H9 (cell line): ENCODE measurements around the gene POLN. TPM values are rescaled to one million over a fixed set of nuclear protein-coding genes. Genes with fewer than 3 reads are reported as not detected.

ENCODE experiments used
- DNase-seq: peaks from one replicate; pipeline ENCODE4 v3.0.0-alpha.2; 2017
- H2AFZ ChIP-seq: one replicate; pipeline ENCODE4 v1.6.1; 2013; ENCODE audit warnings: mild to moderate bottlenecking, low read length, control low read depth, moderate library complexity
- H2AK5ac ChIP-seq: 2 replicates; pipeline ENCODE4 v1.6.1; 2013; ENCODE audit warnings: low read length, control low read depth, mixed read lengths; ENCODE audit not compliant: insufficient read length
- H2BK120ac ChIP-seq: one replicate; pipeline ENCODE4 v1.6.1; 2013; ENCODE audit warnings: low read depth, mild to moderate bottlenecking, low read length, control low read depth, inconsistent platforms; ENCODE audit not compliant: poor library complexity, severe bottlenecking
- H2BK12ac ChIP-seq: 2 replicates; pipeline ENCODE4 v1.6.1; 2013; ENCODE audit warnings: low read length, control low read depth, mixed read lengths, low read depth; ENCODE audit not compliant: insufficient read length
- H2BK15ac ChIP-seq: 2 replicates; pipeline ENCODE4 v1.6.1; 2013; ENCODE audit warnings: low read depth, low read length, control low read depth
- H2BK20ac ChIP-seq: one replicate; pipeline ENCODE4 v1.6.1; 2013; ENCODE audit warnings: low read depth, mild to moderate bottlenecking, low read length, control low read depth, inconsistent platforms; ENCODE audit not compliant: poor library complexity, severe bottlenecking
- H2BK5ac ChIP-seq: 2 replicates; pipeline ENCODE4 v1.6.1; 2013; ENCODE audit warnings: low read length, control low read depth, mixed read lengths; ENCODE audit not compliant: insufficient read length
- H3K14ac ChIP-seq: 2 replicates; pipeline ENCODE4 v1.6.1; 2013; ENCODE audit warnings: low read length, control low read depth; ENCODE audit not compliant: insufficient read depth
- H3K18ac ChIP-seq: 2 replicates; pipeline ENCODE4 v1.6.1; 2013; ENCODE audit warnings: low read depth, mild to moderate bottlenecking, mixed read lengths, low read length, control low read depth; ENCODE audit not compliant: insufficient read length
- H3K23ac ChIP-seq: 2 replicates; pipeline ENCODE4 v1.6.1; 2013; ENCODE audit warnings: low read length, control low read depth, mixed read lengths, low read depth; ENCODE audit not compliant: insufficient read length
- H3K23me2 ChIP-seq: 2 replicates; pipeline ENCODE4 v1.6.1; 2013; ENCODE audit warnings: low read depth, mild to moderate bottlenecking, mixed read lengths, low read length, control low read depth; ENCODE audit not compliant: insufficient read length, poor library complexity, severe bottlenecking
- H3K27ac ChIP-seq: 2 replicates; pipeline ENCODE4 v1.5.1; 2013; ENCODE audit warnings: low read length, control low read depth, mixed read lengths, low read depth; ENCODE audit not compliant: insufficient read length
- H3K27me3 ChIP-seq: 2 replicates; pipeline ENCODE4 v1.6.1; 2013; ENCODE audit warnings: low read length, control low read depth, inconsistent platforms; ENCODE audit not compliant: insufficient read depth
- H3K4ac ChIP-seq: 2 replicates; pipeline ENCODE4 v1.6.1; 2013; ENCODE audit warnings: low read depth, mild to moderate bottlenecking, control low read depth, inconsistent platforms, low read length, moderate library complexity
- H3K4me1 ChIP-seq: 2 replicates; pipeline ENCODE4 v1.6.1; 2013; ENCODE audit warnings: low read length, control low read depth, inconsistent platforms; ENCODE audit not compliant: insufficient read depth
- H3K4me2 ChIP-seq: 2 replicates; pipeline ENCODE4 v1.6.1; 2013; ENCODE audit warnings: low read length, control low read depth, mixed read lengths; ENCODE audit not compliant: insufficient read length, insufficient read depth
- H3K56ac ChIP-seq: 2 replicates; pipeline ENCODE4 v1.6.1; 2013; ENCODE audit warnings: low read depth, mild to moderate bottlenecking, mixed read lengths, low read length, control low read depth; ENCODE audit not compliant: insufficient read length
- H3K79me1 ChIP-seq: 2 replicates; pipeline ENCODE4 v1.6.1; 2013; ENCODE audit warnings: low read depth, mild to moderate bottlenecking, moderate library complexity, low read length, control low read depth, inconsistent platforms; ENCODE audit not compliant: insufficient read depth, poor library complexity, severe bottlenecking
- H3K79me2 ChIP-seq: 2 replicates; pipeline ENCODE4 v1.6.1; 2013; ENCODE audit warnings: low read length, control low read depth, inconsistent platforms; ENCODE audit not compliant: insufficient read depth
- H3K9ac ChIP-seq: 2 replicates; pipeline ENCODE4 v1.6.1; 2013; ENCODE audit warnings: low read length, control low read depth, mixed read lengths; ENCODE audit not compliant: insufficient read length; ENCODE audit errors: extremely low read depth
- H3K9me3 ChIP-seq: one replicate; pipeline ENCODE4 v1.6.1; 2013; ENCODE audit warnings: low read depth, low read length, inconsistent platforms; ENCODE audit not compliant: control insufficient read depth
- H3T11ph ChIP-seq: one replicate; pipeline ENCODE4 v1.6.1; 2013; ENCODE audit warnings: mild to moderate bottlenecking, low read length, control low read depth, inconsistent platforms
- H4K20me1 ChIP-seq: one replicate; pipeline ENCODE4 v1.6.1; 2013; ENCODE audit not compliant: control insufficient read depth, insufficient read length, insufficient read depth
- H4K5ac ChIP-seq: 2 replicates; pipeline ENCODE4 v1.6.1; 2013; ENCODE audit warnings: low read depth, mild to moderate bottlenecking, mixed read lengths, low read length, control low read depth; ENCODE audit not compliant: insufficient read length
- H4K8ac ChIP-seq: replicated peaks from 2 replicates; pipeline ENCODE4 v1.6.1; 2013; ENCODE audit warnings: low read length, control low read depth, mixed read lengths, low read depth; ENCODE audit not compliant: insufficient read length
- H4K91ac ChIP-seq: 2 replicates; pipeline ENCODE4 v1.6.1; 2013; ENCODE audit warnings: low read depth, mild to moderate bottlenecking, moderate library complexity, mixed read lengths, low read length, control low read depth; ENCODE audit not compliant: insufficient read length
- H3K27ac Mint-ChIP-seq, 3 experiments: 2 replicates in 2 of 3; 3 replicates in 1 of 3; pipeline ENCODE4 v1.8.0; 2020 to 2021; ENCODE audit warnings: mixed read lengths in 3 of 3, mild to moderate bottlenecking in 1 of 3, moderate library complexity in 1 of 3
- H3K27me3 Mint-ChIP-seq: 2 replicates; pipeline ENCODE4 v1.8.0; 2021; ENCODE audit warnings: low read depth, mild to moderate bottlenecking, moderate library complexity, mixed read lengths
- H3K36me3 Mint-ChIP-seq, 3 experiments: 2 replicates in 2 of 3; 3 replicates in 1 of 3; pipeline ENCODE4 v1.8.0; 2020 to 2021; ENCODE audit warnings: low read depth in 3 of 3, mixed read lengths in 3 of 3; ENCODE audit not compliant: insufficient read depth in 1 of 3
- H3K4me1 Mint-ChIP-seq, 2 experiments: 2 replicates each; pipeline ENCODE4 v1.8.0; 2020; ENCODE audit warnings: mixed read lengths in 2 of 2
- H3K4me3 Mint-ChIP-seq, 2 experiments: 2 replicates in 1 of 2; 3 replicates in 1 of 2; pipeline ENCODE4 v1.8.0; 2020 to 2021; ENCODE audit warnings: mild to moderate bottlenecking in 2 of 2, mixed read lengths in 2 of 2, moderate library complexity in 1 of 2
- H3K9me3 Mint-ChIP-seq, 2 experiments: 2 replicates in 1 of 2; 3 replicates in 1 of 2; pipeline ENCODE4 v1.8.0; 2020; ENCODE audit warnings: mild to moderate bottlenecking in 2 of 2, mixed read lengths in 2 of 2, moderate library complexity in 1 of 2
- CTCF ChIP-seq: fragments of 200-600 bp; sonication (generic); conservative IDR thresholded peaks from 3 replicates; pipeline ENCODE4 v1.8.0; 2021; ENCODE audit warnings: antibody characterized with exemption, mild to moderate bottlenecking
- WGBS: extraction: QIAGEN DNeasy Blood & Tissue Kit; methylation state at CpG from one replicate; pipeline ENCODE4 v1.1.7; 2013; ENCODE audit warnings: missing lambda C conversion rate, low lambda C conversion rate, mixed read lengths; ENCODE audit not compliant: insufficient read length; ENCODE audit errors: extremely low coverage; 5-methylcytosine and 5-hydroxymethylcytosine counted together
- total RNA-seq: library from RNA; stranded (reverse); gene quantifications from 2 replicates; pipeline ENCODE4 v1.2.1, GENCODE V29; 2021

The POLN gene
- total RNA-seq, 1 experiment from 2014 or later = 0.74 TPM

- no peak overlapping the region for H3K27ac ChIP-seq
- H2BK12ac ChIP-seq = no peak overlapping the region
- no peak overlapping the region for H3K18ac ChIP-seq
- no peak overlapping the region; the same call in 1 of the 2 replicates for H3K14ac ChIP-seq
- H3K36me3 Mint-ChIP-seq = no peaks in the 10 kb centered on the region
- peak; percentile 52 for DNase-seq
- no peak overlapping the region for H3K9ac ChIP-seq
- no peaks in the 10 kb centered on the region for H3K79me1 ChIP-seq
- H3K27me3 Mint-ChIP-seq = peaks cover 2% of the 10 kb centered on the region; the same call in 1 of the 2 replicates
- H3K4me3 Mint-ChIP-seq = no peak overlapping the region
- H2AFZ ChIP-seq = no peak overlapping the region
- H3K27me3 ChIP-seq = no peaks in the 10 kb centered on the region
- TF ChIP-seq CTCF = no peak
- no peak overlapping the region for H2BK5ac ChIP-seq
- no peaks in the 10 kb centered on the region for H3K79me2 ChIP-seq
- no peak overlapping the region for H2BK15ac ChIP-seq
- no peaks in the 10 kb centered on the region for H3K23me2 ChIP-seq
- H3K23ac ChIP-seq = no peak overlapping the region
- H3K4ac ChIP-seq = no peak overlapping the region
- no peak overlapping the region for H4K91ac ChIP-seq
- no CpG with 5 or more reads among the region's 6 CpGs for WGBS
- no peak overlapping the region for H3K4me2 ChIP-seq
- H3K9me3 ChIP-seq = no peaks in the 10 kb centered on the region
- H4K5ac ChIP-seq = no peak overlapping the region
- no peaks in the 10 kb centered on the region for H4K20me1 ChIP-seq
- no peak overlapping the region for H3T11ph ChIP-seq
- H3K4me1 ChIP-seq = no peaks in the 10 kb centered on the region
- no peak overlapping the region for H2BK120ac ChIP-seq
- H2AK5ac ChIP-seq = no peak overlapping the region
- no peak overlapping the region for H3K56ac ChIP-seq
- H3K4me1 Mint-ChIP-seq = peaks cover 6 to 13% of the 10 kb centered on the region in 2 experiments
- H2BK20ac ChIP-seq = no peak overlapping the region
- no peaks in the 10 kb centered on the region for H3K9me3 Mint-ChIP-seq
- no peak overlapping the region for H4K8ac ChIP-seq
- H3K27ac Mint-ChIP-seq = no peak overlapping the region; a peak in 2 of 7 replicates
Observed at GRCh38 chr4:2269206-2269531, 27.2 kb upstream of the POLN start.
